B cell (primary cell): Measurements from ENCODE around the gene WNK4. TPM values are rescaled to one million over a fixed set of nuclear protein-coding genes. Genes with fewer than 3 reads are reported as not detected.

Source experiments
- ATAC-seq: fragments of 200-7000 bp; cut with Tn5 transposase; one replicate; pipeline ENCODE4 v1.10.0; 2021; ENCODE audit warnings: low read depth, mild to moderate bottlenecking, moderate number of reproducible peaks, moderate library complexity
- CTCF ChIA-PET: fragments of 350-600 bp; sonication (Branson Sonifier 250); formaldehyde crosslinking; loops from one replicate; lab custom pipeline; 2021; ENCODE audit warnings: antibody characterized with exemption, inconsistent platforms; lab: Charles Lee
- POLR2A ChIA-PET: fragments of 350-600 bp; sonication (Branson Sonifier 250); formaldehyde crosslinking; loops from one replicate; lab custom pipeline; 2021; ENCODE audit warnings: antibody characterized with exemption; lab: Charles Lee
- DNase-seq: peaks from one replicate; pipeline ENCODE4 v3.0.0; 2013
- H2AFZ ChIP-seq: 2 replicates; pipeline ENCODE4 v1.6.1; 2012; ENCODE audit warnings: mild to moderate bottlenecking, low read depth, low read length; ENCODE audit not compliant: insufficient read depth, poor library complexity, severe bottlenecking
- H3K27ac ChIP-seq, 2 donors: 1 replicate in 1 of 2; 2 replicates in 1 of 2; pipeline ENCODE4 v1.5.1; 2012 to 2013; ENCODE audit warnings: low read length in 2 of 2, mild to moderate bottlenecking in 2 of 2, moderate library complexity in 1 of 2
- H3K27me3 ChIP-seq, 4 experiments: fragments of 200-600 bp in 1 of 4; sonication (generic) in 1 of 4; replicated peaks in 1 of 4; 1 replicate in 2 of 4; 2 replicates in 2 of 4; pipeline versions ENCODE4 v1.6.1 to v1.7.0; 2013 to 2016; ENCODE audit warnings: low read length in 3 of 4, mild to moderate bottlenecking in 2 of 4, mixed read lengths in 1 of 4, moderate library complexity in 1 of 4; ENCODE audit not compliant: insufficient read depth in 4 of 4, control insufficient read depth in 3 of 4; ENCODE audit errors: control extremely low read depth in 1 of 4
- H3K36me3 ChIP-seq, 2 experiments: replicated peaks in 1 of 2; 1 replicate in 1 of 2; 2 replicates in 1 of 2; pipeline versions ENCODE4 v1.6.1 to v1.7.1; 2013; ENCODE audit warnings: low read length in 1 of 2; ENCODE audit not compliant: insufficient read depth in 2 of 2, control insufficient read depth in 1 of 2; ENCODE audit errors: control extremely low read depth in 1 of 2, extremely low read depth in 1 of 2
- H3K4me1 ChIP-seq, 2 donors: fragments of 200-600 bp in 1 of 2; sonication (generic) in 1 of 2; 1 replicate in 1 of 2; 2 replicates in 1 of 2; pipeline versions ENCODE4 v1.5.1 to v1.6.1; 2013 to 2017; ENCODE audit warnings: low read length in 2 of 2; ENCODE audit not compliant: control insufficient read depth in 2 of 2, insufficient read depth in 2 of 2
- H3K4me2 ChIP-seq: replicated peaks from 2 replicates; pipeline ENCODE3; 2012; ENCODE audit warnings: mild to moderate bottlenecking, low read depth, low read length; ENCODE audit not compliant: poor library complexity, severe bottlenecking
- H3K4me3 ChIP-seq, 5 experiments: fragments of 200-600 bp in 1 of 5; sonication (generic) in 1 of 5; 1 replicate in 3 of 5; 2 replicates in 2 of 5; pipeline versions ENCODE4 v1.5.1 to v1.7.0; 2011 to 2016; ENCODE audit warnings: low read length in 4 of 5, mild to moderate bottlenecking in 4 of 5, low read depth in 2 of 5, control low read depth in 1 of 5, moderate library complexity in 1 of 5; ENCODE audit not compliant: insufficient read depth in 1 of 5; ENCODE audit errors: control extremely low read depth in 1 of 5, extremely low read depth in 1 of 5
- H3K79me2 ChIP-seq: fragments of 200-600 bp; sonication (generic); one replicate; pipeline ENCODE4 v1.6.0; 2016; ENCODE audit warnings: low read length; ENCODE audit not compliant: control insufficient read depth, insufficient read depth
- H3K9ac ChIP-seq: fragments of 200-600 bp; sonication (generic); 2 replicates; pipeline ENCODE4 v1.6.1; 2017; ENCODE audit warnings: mild to moderate bottlenecking, low read length, moderate library complexity
- H3K9me3 ChIP-seq, 3 donors: one replicate each; pipeline versions ENCODE4 v1.6.1 to v1.7.1; 2013; ENCODE audit warnings: low read length in 2 of 3; ENCODE audit not compliant: control insufficient read depth in 2 of 3, insufficient read depth in 1 of 3; ENCODE audit errors: control extremely low read depth in 1 of 3
- H4K20me1 ChIP-seq: 2 replicates; pipeline ENCODE4 v1.6.0; 2012; ENCODE audit warnings: mild to moderate bottlenecking, low read length; ENCODE audit not compliant: insufficient read depth, control insufficient read depth, poor library complexity, severe bottlenecking
- H3K27ac Mint-ChIP-seq: one replicate; pipeline ENCODE4 v1.8.0; 2021; ENCODE audit warnings: mixed read lengths
- H3K27me3 Mint-ChIP-seq: one replicate; pipeline ENCODE4 v1.8.0; 2021; ENCODE audit warnings: mixed read lengths
- H3K4me1 Mint-ChIP-seq: one replicate; pipeline ENCODE4 v1.8.0; 2021; ENCODE audit warnings: mixed read lengths
- H3K4me3 Mint-ChIP-seq: one replicate; pipeline ENCODE4 v1.8.0; 2021; ENCODE audit warnings: mixed read lengths
- H3K9me3 Mint-ChIP-seq: one replicate; pipeline ENCODE4 v1.8.0; 2022; ENCODE audit warnings: mixed read lengths; ENCODE audit not compliant: insufficient read depth
- EZH2 ChIP-seq: IDR thresholded peaks from 2 replicates; pipeline ENCODE4 v1.6.1; 2012; ENCODE audit warnings: borderline replicate concordance, low read depth, mild to moderate bottlenecking, moderate library complexity, low read length; ENCODE audit not compliant: insufficient read depth, poor library complexity, severe bottlenecking
- WGBS: methylation state at CpG from one replicate; pipeline ENCODE4 v1.1.5; 2013; ENCODE audit warnings: missing lambda C conversion rate; ENCODE audit not compliant: insufficient coverage; 5-methylcytosine and 5-hydroxymethylcytosine counted together
- intact Hi-C: fragments of 100-400 bp; cut with micrococcal nuclease; formaldehyde crosslinking; loops from one replicate; pipeline ENCODE4 v1.10.0; 2022
- polyA plus RNA-seq: library from polyadenylated mRNA; depleted of rRNA; stranded (reverse); fragments of >200 nt; gene quantifications from 2 replicates; pipeline ENCODE4 v1.2.3, GENCODE V29; 2012
- total RNA-seq, 2 donors: library from RNA; stranded (reverse); fragments of 120-200 nt in 1 of 2; gene quantifications; 1 replicate in 1 of 2; 2 replicates in 1 of 2; pipeline versions ENCODE4 v1.2.3 to v1.2.4, GENCODE V29; 2013 to 2022
- TF ChIP-seq, protein P1 (sequence below): fragments of 200-600 bp; IDR thresholded peaks from one replicate; pipeline ENCODE4 v1.8.0; 2022; ENCODE audit warnings: antibody characterized with exemption, mild to moderate bottlenecking

Gene WNK4
- total and polyA plus RNA-seq, 2 donors (not counting 1 experiment from before 2014, with no cell fraction given) = 0.03 to 0.44 TPM

DNA sequence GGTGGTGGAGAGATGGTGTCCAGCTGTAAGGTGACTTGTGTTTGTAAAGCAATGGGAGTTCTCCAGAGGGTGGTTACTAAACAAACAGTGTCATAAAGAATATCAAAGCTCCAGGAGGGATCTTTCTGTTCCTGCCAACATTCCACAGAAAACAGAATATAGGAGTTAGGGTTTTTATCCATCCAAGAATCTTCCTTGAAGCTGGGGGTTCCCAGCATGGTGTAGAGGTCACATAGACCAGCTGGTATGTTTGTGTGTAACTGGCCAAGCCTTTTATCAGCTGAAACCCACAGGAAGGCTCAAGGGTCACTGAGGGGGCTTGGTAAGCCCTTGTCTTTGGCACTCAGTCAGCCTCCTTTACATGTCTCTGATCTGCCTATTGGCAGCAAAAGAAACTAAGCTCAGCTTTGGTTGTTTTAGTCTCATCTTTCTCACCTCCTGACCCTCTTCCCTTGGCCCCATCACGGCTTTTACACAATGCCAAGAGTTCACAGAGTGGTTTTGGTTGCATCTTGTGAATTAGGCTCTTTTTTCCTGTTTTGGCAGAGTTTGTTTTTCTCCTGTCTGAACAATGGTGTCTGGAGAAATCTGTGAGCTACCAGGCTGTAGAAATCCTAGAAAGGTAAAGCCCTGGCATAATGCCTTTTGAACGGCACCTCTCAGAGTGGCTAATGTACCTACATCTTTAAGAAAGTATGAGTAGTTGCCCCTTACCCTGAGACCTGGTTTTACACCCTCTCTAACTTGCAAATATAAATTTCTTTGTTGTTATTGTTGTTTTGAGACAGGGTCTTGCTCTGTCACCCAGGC lies 22.9 kb downstream of the WNK4 start:
- ATAC-seq (no peak), DNase-seq (no peak)
- ChIA-PET CTCF (interaction anchor here (1.0 to 1.2 kb wide), 3 partner anchors 16 to 225 kb away, joined by 3 to 10 read pairs (median 3); no protein-coding TSS in a partner anchor), POLR2A (no interaction called here)
- Histone ChIP-seq H3K27ac (no peak overlapping the region), H3K4me2 (no peak overlapping the region), H3K9me3 (peaks cover 0 to 3% (median 0%) of the 10 kb centered on the region in 3 donors), H4K20me1 (no peaks in the 10 kb centered on the region), H3K4me3 (no peak overlapping the region), H3K79me2 (peaks cover 2% of the 10 kb centered on the region), H2AFZ (no peak overlapping the region), H3K9ac (no peak overlapping the region), H3K27me3 (no peaks in the 10 kb centered on the region), H3K4me1 (peaks cover 4 to 7% of the 10 kb centered on the region in 2 donors), H3K36me3 (no peaks in the 10 kb centered on the region)
- H3K9me3 Mint-ChIP-seq = no peaks in the 10 kb centered on the region
- no peak overlapping the region for H3K4me3 Mint-ChIP-seq
- no peak overlapping the region for H3K27ac Mint-ChIP-seq
- peaks cover 5% of the 10 kb centered on the region for H3K27me3 Mint-ChIP-seq
- H3K4me1 Mint-ChIP-seq = peaks cover 7% of the 10 kb centered on the region
- no peak for TF ChIP-seq EZH2
- TF ChIP-seq, protein P1, sequence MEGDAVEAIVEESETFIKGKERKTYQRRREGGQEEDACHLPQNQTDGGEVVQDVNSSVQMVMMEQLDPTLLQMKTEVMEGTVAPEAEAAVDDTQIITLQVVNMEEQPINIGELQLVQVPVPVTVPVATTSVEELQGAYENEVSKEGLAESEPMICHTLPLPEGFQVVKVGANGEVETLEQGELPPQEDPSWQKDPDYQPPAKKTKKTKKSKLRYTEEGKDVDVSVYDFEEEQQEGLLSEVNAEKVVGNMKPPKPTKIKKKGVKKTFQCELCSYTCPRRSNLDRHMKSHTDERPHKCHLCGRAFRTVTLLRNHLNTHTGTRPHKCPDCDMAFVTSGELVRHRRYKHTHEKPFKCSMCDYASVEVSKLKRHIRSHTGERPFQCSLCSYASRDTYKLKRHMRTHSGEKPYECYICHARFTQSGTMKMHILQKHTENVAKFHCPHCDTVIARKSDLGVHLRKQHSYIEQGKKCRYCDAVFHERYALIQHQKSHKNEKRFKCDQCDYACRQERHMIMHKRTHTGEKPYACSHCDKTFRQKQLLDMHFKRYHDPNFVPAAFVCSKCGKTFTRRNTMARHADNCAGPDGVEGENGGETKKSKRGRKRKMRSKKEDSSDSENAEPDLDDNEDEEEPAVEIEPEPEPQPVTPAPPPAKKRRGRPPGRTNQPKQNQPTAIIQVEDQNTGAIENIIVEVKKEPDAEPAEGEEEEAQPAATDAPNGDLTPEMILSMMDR = no peak
- intact Hi-C loops = no loop called here
- no CpG with 5 or more reads among the region's 2 CpGs for WGBS

DNA sequence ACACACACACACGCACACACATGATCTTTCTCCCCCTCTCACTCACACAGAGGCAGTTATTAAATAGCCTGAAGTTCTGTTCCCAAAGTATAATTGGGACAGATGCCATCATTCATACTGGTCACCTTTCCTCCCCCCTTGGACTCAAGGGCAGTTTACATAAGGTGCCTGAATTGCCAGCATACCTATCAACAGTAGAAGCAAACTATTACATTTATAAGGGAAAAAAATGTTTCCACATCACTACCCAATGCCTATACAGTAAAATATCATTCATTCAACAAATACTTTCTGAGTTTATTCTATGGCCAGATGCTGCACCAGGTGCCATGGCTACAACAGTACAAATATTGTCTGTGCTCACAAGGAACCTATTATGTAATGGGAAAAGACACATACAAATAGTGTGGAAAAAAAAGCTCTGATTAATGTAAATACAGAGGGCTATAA lies 24.5 kb downstream of the WNK4 start:
- H3K4me3 ChIP-seq = no peak overlapping the region
- intact Hi-C loops = no loop called here
- peaks cover 5% of the 10 kb centered on the region for H3K27me3 Mint-ChIP-seq
- no peaks in the 10 kb centered on the region for H3K4me1 Mint-ChIP-seq
- CTCF ChIA-PET = no interaction called here
- no peaks in the 10 kb centered on the region for H3K27me3 ChIP-seq
- no peak for TF ChIP-seq EZH2
- TF ChIP-seq, protein P1 = no peak
- H3K36me3 ChIP-seq = peaks cover 0 to 8% of the 10 kb centered on the region in 2 experiments
- H3K79me2 ChIP-seq = no peaks in the 10 kb centered on the region
- no peak overlapping the region for H3K27ac Mint-ChIP-seq
- H3K9me3 Mint-ChIP-seq = no peaks in the 10 kb centered on the region
- no peak overlapping the region for H3K4me3 Mint-ChIP-seq
- H2AFZ ChIP-seq = no peak overlapping the region
- H4K20me1 ChIP-seq = no peaks in the 10 kb centered on the region
- no peak overlapping the region for H3K27ac ChIP-seq
- WGBS = 100% methylated on average over 1 of the region's 1 CpG
- no peaks in the 10 kb centered on the region for H3K4me1 ChIP-seq
- ATAC-seq (no peak), DNase-seq (no peak)
- POLR2A ChIA-PET = interaction anchor here (0.7 kb wide), 1 partner anchor 192 kb away, joined by 12 read pairs; no protein-coding TSS in a partner anchor
- H3K4me2 ChIP-seq = no peak overlapping the region
- no peaks in the 10 kb centered on the region for H3K9me3 ChIP-seq
- H3K9ac ChIP-seq = no peak overlapping the region
